Keratinocyte (primary cell): ENCODE measurements around the gene CD46. TPM values are rescaled to one million over a fixed set of nuclear protein-coding genes. Genes with fewer than 3 reads are reported as not detected.

Experiments
- DNase-seq: peaks from one replicate; pipeline ENCODE4 v3.0.0-alpha.2; 2011; ENCODE audit warnings: low read depth, missing footprints, low spot score
- FAIRE-seq: peaks from 2 replicates; lab custom pipeline; 2011; peaks lifted over from hg19 to GRCh38; lab: Jason Lieb, UNC
- H2AFZ ChIP-seq: 2 replicates; pipeline ENCODE4 v1.6.0; 2012; ENCODE audit warnings: low read length, control low read depth, inconsistent platforms; ENCODE audit not compliant: control insufficient read depth
- H3K27ac ChIP-seq: 2 replicates; pipeline ENCODE4 v1.5.1; 2011; ENCODE audit warnings: low read length; ENCODE audit not compliant: control insufficient read depth, insufficient read depth
- H3K27me3 ChIP-seq: 3 replicates; pipeline ENCODE4 v1.6.0; 2011; ENCODE audit warnings: low read length; ENCODE audit not compliant: control insufficient read depth, insufficient read depth; ENCODE audit errors: extremely low read depth
- H3K36me3 ChIP-seq, 2 experiments: 2 replicates in 1 of 2; 3 replicates in 1 of 2; pipeline ENCODE4 v1.5.1; 2011; ENCODE audit warnings: low read length in 2 of 2, mild to moderate bottlenecking in 1 of 2; ENCODE audit not compliant: control insufficient read depth in 2 of 2, insufficient read depth in 2 of 2; ENCODE audit errors: extremely low read depth in 1 of 2
- H3K4me1 ChIP-seq: 3 replicates; pipeline ENCODE4 v1.5.1; 2011; ENCODE audit warnings: low read length; ENCODE audit not compliant: control insufficient read depth, insufficient read depth; ENCODE audit errors: extremely low read depth
- H3K4me2 ChIP-seq: 3 replicates; pipeline ENCODE4 v1.6.0; 2011; ENCODE audit warnings: low read depth, low read length; ENCODE audit not compliant: control insufficient read depth, insufficient read depth; ENCODE audit errors: extremely low read depth
- H3K4me3 ChIP-seq, 3 experiments: fragments of 200-600 bp in 1 of 3; sonication (generic) in 1 of 3; 2 replicates in 2 of 3; 3 replicates in 1 of 3; pipeline ENCODE4 v1.5.1; 2011 to 2016; ENCODE audit warnings: low read length in 3 of 3, mild to moderate bottlenecking in 3 of 3, control low read depth in 2 of 3, inconsistent platforms in 1 of 3, low read depth in 1 of 3, mixed read lengths in 1 of 3, mixed run types in 1 of 3, moderate library complexity in 1 of 3; ENCODE audit not compliant: control insufficient read depth in 2 of 3, insufficient read depth in 2 of 3; ENCODE audit errors: extremely low read depth in 1 of 3
- H3K79me2 ChIP-seq: 2 replicates; pipeline ENCODE4 v1.6.0; 2012; ENCODE audit warnings: low read length; ENCODE audit not compliant: control insufficient read depth, insufficient read depth
- H3K9ac ChIP-seq: 3 replicates; pipeline ENCODE4 v1.6.0; 2011; ENCODE audit warnings: low read length; ENCODE audit not compliant: control insufficient read depth, insufficient read depth; ENCODE audit errors: extremely low read depth
- H3K9me1 ChIP-seq: 3 replicates; pipeline ENCODE4 v1.6.0; 2011; ENCODE audit warnings: low read length; ENCODE audit not compliant: control insufficient read depth, insufficient read depth; ENCODE audit errors: extremely low read depth
- H3K9me3 ChIP-seq: 2 replicates; pipeline ENCODE4 v1.5.1; 2012; ENCODE audit warnings: low read depth, low read length; ENCODE audit not compliant: control insufficient read depth
- H4K20me1 ChIP-seq: 3 replicates; pipeline ENCODE4 v1.6.0; 2011; ENCODE audit warnings: low read length; ENCODE audit not compliant: control insufficient read depth, insufficient read depth; ENCODE audit errors: extremely low read depth
- EZH2 ChIP-seq: IDR thresholded peaks from one replicate; pipeline ENCODE4 v1.6.1; 2012; ENCODE audit warnings: inconsistent platforms, mild to moderate bottlenecking, low read length, moderate library complexity
- dilution Hi-C: fragments of 300-500 bp; cut with MboI; formaldehyde crosslinking; loops from one replicate; pipeline ENCODE4 v1.7.0; 2020; ENCODE audit warnings: low sequenced_read_pairs; ENCODE audit not compliant: extremely low pct_ligation_motif_present
- polyA plus RNA-seq, 5 experiments: library from polyadenylated mRNA; depleted of rRNA in 3 of 5; stranded (reverse) in 3 of 5; stranded (forward) in 1 of 5; unstranded in 1 of 5; fragments of >200 nt; gene quantifications; 1 replicate in 1 of 5; 2 replicates in 3 of 5; 3 replicates in 1 of 5; pipeline versions ENCODE4 v1.2.1 to v1.2.3, GENCODE V29; 2011 to 2012; ENCODE audit warnings: missing spikeins in 2 of 5, low read depth in 1 of 5, low replicate concordance in 1 of 5
- TF ChIP-seq, protein P1 (sequence below), 3 experiments: IDR thresholded peaks in 1 of 3; conservative IDR thresholded peaks in 1 of 3; optimal IDR thresholded peaks in 1 of 3; 2 replicates in 2 of 3; 3 replicates in 1 of 3; pipeline versions ENCODE3 to v1.5.1; 2011; ENCODE audit warnings: low read length in 3 of 3, mild to moderate bottlenecking in 3 of 3, moderate library complexity in 2 of 3, control low read depth in 1 of 3, inconsistent platforms in 1 of 3; ENCODE audit not compliant: insufficient read depth in 2 of 3; ENCODE audit errors: extremely low read depth in 1 of 3

CD46 gene
- polyA plus RNA-seq, 1 donor (not counting 4 experiments of a cell fraction or from before 2014, with no cell fraction given), result 298 TPM

DNA sequence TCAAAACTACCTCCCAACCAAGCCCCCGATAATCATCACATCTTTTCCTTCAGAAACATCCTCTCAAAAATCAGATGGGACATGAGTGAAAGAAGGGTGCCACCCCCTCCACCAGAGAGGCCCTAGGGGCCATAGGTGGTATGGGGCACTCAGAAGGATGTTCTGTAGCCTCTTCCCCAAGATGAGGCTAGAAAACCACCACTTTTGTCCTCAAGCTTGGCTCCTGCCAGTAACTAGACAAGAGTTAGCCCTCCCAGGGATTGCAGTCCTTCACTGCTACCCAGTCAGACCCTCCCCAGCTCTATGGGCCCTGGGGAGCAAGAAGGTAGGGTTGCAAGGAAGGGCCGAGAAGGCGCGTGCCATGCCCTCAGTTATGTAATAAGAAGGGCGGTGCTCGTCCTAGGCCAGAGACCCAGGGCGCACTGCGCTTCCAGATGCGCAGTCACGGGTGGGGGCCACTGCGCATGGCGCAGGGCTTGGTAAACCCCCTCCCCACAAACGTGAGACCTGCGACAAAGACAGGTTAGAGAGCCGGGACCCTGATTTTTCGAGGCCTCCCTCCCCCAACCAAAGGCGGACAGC lies 69.7 kb downstream of the CD46 start:
- no peaks in the 10 kb centered on the region for H3K9me3 ChIP-seq
- dilution Hi-C loops, result no loop called here
- no peaks in the 10 kb centered on the region for H4K20me1 ChIP-seq
- FAIRE-seq (no peak), DNase-seq (no peak)
- H3K79me2 ChIP-seq, result peaks cover 50% of the 10 kb centered on the region
- no peak overlapping the region for H2AFZ ChIP-seq
- no peak overlapping the region for H3K27ac ChIP-seq
- no peak overlapping the region for H3K9ac ChIP-seq
- peaks cover 16 to 20% of the 10 kb centered on the region in 2 experiments for H3K36me3 ChIP-seq
- H3K27me3 ChIP-seq, result no peaks in the 10 kb centered on the region
- H3K4me3 ChIP-seq, result no peak overlapping the region
- peaks cover 6% of the 10 kb centered on the region for H3K9me1 ChIP-seq
- no peak overlapping the region for H3K4me2 ChIP-seq
- TF ChIP-seq, protein P1, sequence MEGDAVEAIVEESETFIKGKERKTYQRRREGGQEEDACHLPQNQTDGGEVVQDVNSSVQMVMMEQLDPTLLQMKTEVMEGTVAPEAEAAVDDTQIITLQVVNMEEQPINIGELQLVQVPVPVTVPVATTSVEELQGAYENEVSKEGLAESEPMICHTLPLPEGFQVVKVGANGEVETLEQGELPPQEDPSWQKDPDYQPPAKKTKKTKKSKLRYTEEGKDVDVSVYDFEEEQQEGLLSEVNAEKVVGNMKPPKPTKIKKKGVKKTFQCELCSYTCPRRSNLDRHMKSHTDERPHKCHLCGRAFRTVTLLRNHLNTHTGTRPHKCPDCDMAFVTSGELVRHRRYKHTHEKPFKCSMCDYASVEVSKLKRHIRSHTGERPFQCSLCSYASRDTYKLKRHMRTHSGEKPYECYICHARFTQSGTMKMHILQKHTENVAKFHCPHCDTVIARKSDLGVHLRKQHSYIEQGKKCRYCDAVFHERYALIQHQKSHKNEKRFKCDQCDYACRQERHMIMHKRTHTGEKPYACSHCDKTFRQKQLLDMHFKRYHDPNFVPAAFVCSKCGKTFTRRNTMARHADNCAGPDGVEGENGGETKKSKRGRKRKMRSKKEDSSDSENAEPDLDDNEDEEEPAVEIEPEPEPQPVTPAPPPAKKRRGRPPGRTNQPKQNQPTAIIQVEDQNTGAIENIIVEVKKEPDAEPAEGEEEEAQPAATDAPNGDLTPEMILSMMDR (optimal IDR thresholded peaks at IDR 0.05 in 1 of 3, IDR thresholded peaks at IDR 0.05 in 1 of 3, conservative IDR thresholded peaks at IDR 0.05 in 1 of 3; ENCODE audit: extremely low read depth in 1 of 3, insufficient read depth in 2 of 3, low read length in 3 of 3), result no peak
- TF ChIP-seq EZH2, result no peak
- H3K4me1 ChIP-seq, result peaks cover 27% of the 10 kb centered on the region

DNA sequence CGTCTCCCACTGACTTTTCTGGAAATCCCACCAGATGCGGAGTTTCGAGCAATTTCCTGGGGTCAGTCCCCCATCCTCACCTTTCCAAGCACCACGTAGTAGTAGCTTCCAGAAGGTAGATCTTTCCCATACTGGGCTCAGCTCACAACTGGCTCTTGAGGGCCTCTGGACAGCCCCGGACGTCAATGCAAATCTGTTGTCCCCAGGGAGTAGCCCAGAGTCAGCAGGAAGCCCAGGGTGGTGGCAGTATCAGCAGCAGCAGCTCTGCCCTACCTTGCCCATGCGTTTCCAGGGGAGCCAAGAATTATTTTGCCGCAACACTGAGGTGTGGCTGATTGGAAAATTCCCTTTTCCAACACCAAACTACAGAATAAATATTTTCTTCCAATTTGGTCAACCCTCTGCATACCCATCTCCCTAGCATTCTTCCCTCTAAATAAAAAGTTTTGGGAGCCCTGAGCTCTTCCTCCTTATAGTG lies 70.3 kb downstream of the CD46 start:
- no peaks in the 10 kb centered on the region for H3K9me3 ChIP-seq
- peaks cover 56% of the 10 kb centered on the region for H3K79me2 ChIP-seq
- TF ChIP-seq, protein P1 (optimal IDR thresholded peaks at IDR 0.05 in 1 of 3, IDR thresholded peaks at IDR 0.05 in 1 of 3, conservative IDR thresholded peaks at IDR 0.05 in 1 of 3; ENCODE audit: extremely low read depth in 1 of 3, insufficient read depth in 2 of 3, low read length in 3 of 3), result no peak
- TF ChIP-seq EZH2, result no peak
- no peak overlapping the region for H3K27ac ChIP-seq
- DNase-seq (no peak), FAIRE-seq (no peak)
- H2AFZ ChIP-seq, result no peak overlapping the region
- peaks cover 6% of the 10 kb centered on the region for H3K9me1 ChIP-seq
- H3K4me2 ChIP-seq, result no peak overlapping the region
- H3K36me3 ChIP-seq, result peaks cover 14% of the 10 kb centered on the region in 2 experiments
- H4K20me1 ChIP-seq, result no peaks in the 10 kb centered on the region
- dilution Hi-C loops, result no loop called here
- H3K4me1 ChIP-seq, result peaks cover 33% of the 10 kb centered on the region
- H3K4me3 ChIP-seq, result no peak overlapping the region
- no peaks in the 10 kb centered on the region for H3K27me3 ChIP-seq
- H3K9ac ChIP-seq, result no peak overlapping the region
